ENCODE measurements around the gene KCNJ2.

Gene KCNJ2

DNA sequence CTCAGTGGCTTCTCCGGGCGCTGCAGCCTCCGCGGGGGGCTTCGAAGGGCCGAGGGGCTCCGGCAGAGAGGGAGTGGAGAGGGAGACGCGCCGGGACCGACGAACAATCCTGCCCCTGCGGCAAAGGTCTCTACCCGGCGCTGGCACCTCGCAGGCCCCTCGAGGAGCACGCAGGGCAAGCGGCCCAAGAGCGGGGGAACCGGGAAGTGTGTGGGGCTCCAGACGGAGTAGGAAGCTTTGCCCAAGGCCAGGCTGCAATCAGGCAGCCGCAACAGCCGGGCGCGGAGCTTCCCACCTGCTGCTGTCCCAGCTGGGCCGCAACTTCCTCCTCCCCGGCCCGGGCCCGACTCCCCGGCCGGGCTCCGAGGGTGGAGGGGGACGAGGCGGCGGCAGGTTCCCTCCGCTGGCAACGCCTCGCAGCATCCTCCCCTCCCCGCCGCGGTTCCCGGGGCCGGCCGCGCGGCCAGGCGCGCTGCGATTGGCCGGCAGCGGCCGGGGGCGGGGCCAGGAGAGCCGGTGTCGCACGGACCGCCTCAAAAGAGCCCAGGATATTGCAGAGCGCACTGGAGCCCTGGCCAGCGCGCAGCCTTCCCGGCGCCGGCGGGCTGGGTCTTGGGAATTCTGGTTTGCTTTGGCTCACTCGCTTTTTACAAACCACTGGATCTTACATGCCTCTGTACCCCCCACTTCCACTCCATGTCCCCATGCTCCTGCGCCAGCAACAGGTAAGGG is at the start of gene KCNJ2:
KCNJ2 (plus strand) TSS at position 556 of the 732 bp plus-strand sequence. CDS start 5,508 bp downstream, outside the sequence.
- DNase-seq: peak; percentile 60

DNA sequence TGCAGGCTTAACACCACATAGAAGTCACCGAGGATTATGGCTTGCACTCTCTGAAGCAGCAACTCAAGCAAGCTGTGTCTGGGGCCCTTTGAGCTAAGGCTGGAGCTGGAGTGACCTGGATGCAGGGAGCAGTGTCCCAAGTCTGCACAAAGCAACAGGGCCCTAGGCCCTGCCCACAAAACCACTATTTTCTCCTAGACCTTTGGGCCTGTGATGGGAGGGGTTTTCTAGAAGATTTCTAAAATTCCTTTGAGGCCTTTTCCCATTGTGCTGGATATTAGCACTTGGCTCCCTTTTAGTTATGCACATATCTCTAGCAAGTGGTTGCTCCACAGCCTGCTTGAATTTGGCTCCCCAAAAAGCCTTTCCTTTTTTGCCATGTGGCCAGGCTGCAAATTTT is 49.8 kb upstream of the KCNJ2 start:
- DNase-seq: no peak

DNA sequence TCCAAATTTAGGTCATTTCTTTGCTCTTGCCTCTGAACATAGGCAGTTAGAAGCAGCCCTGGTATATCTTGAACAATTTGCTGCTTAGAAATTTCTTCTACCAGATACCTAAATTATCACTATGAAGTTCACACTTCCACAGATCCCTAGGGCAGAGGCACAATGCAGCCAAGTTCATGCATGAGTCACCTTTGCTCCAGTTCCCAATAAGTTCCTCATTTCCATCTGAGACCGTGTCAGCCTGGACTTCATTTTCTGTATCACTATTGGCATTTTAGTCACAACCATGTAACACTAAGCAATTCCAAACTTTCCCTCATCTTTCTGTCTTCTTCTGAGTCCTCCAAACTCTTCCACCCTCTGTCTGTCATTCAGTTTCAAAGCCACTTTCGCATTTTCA is 49.3 kb upstream of the KCNJ2 start:
- DNase-seq: no peak

DNA sequence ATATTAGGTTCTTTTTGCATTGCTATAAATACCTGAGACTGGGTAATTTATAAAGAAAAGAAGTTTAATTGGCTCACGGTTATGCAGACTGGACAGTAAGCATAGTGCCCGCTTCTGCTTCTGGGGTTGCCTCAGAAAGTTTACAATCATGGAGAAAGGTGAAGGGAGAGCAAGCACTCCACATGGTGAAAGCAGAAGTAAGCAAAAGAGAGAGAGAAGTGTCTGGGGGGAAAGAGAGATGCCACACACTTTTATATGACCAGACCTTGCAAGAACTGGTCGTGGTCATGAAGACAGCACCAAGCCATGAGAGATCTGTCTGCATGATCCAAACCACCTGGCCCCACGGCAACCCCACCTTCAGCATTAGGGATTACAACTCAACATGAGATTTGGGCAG is 48.9 kb upstream of the KCNJ2 start:
- no peak for DNase-seq

DNA sequence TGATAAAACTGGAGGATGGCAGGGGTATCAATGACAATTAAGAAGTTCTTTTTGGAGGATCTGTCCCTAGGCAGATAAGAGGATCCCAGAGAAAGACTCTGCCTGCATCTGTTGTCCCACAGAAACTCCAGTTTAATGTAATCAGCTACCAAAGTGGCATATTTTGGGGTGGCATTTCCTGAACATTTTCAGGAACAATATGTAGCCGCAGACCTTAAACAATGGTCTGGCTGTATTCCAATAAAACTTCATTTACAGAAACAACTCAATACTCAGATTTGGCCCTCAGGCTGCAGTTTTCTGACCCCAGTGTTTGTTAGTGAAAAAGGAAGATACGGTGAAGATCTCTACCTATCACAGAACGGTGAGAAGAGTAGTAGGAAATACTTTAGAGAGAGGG is 48.2 kb upstream of the KCNJ2 start:
- DNase-seq: no peak

DNA sequence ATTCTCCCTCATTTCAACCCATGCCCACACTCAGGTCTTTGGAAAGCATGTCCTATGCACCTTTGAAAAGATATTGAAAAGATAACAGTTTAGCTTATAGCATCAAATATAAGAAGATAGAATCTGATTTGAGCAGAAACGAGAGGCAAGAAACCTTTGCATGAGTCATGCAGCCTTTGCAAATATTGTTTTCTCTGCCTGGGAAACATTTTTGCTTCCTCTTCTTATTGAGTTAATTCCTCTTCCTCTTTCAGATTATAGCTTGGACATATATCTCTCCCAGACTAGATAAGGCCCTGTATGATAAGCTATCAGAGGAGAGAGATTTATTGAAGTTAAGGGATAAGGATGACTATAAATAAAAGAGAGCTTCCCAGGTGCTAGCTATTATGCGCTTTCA is 46.1 kb upstream of the KCNJ2 start:
- DNase-seq: no peak

DNA sequence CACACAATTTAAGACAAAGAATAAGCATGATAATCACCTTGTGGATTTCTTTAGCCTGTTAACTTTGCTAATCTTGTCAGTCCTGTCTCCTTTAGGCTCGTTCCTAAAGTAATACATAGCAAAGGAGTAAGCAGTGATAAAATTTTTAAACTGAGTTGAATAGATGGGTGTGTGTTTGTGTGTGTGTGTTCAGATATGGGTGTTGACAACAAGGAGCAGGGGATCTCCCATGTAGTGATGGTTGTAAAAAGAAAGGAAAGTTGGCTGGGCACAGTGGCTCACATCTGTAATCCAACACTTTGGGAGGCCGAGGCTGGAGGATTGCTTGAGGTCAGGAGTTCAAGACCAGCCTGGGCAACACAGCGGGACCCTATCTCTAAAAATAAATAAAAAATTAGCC is 44.6 kb upstream of the KCNJ2 start:
- no peak for DNase-seq

DNA sequence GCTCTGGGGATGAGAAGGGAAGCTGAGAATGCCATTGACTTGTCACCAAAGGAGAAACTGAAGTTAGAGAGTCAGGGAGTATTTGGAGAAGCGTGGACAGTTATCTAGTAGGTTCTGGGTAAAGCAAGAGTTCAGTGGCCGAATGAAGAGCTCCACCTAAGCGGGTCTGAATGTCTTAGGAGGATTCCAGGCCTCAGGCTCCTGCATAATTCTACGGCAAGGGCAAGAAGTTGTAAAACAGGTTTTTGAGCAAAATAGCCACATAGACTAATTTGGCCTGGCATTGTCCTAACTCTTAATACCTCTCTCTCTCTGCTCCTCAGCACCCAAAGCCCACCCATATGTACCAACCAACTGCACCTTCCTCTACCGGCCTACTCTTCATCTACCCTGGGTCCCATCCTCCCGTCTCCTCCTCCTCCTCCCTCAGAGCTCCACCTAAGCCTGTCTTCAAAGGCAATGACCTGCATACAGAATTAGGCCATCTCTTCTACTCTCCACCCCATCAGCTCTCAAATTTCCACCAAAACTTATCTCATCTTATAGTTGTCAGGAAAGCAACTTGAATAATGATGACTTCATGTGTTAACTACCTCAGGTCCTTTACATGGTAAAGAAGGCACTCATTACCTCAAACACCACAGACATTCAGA is 42.0 kb upstream of the KCNJ2 start:
- no peak for DNase-seq

DNA sequence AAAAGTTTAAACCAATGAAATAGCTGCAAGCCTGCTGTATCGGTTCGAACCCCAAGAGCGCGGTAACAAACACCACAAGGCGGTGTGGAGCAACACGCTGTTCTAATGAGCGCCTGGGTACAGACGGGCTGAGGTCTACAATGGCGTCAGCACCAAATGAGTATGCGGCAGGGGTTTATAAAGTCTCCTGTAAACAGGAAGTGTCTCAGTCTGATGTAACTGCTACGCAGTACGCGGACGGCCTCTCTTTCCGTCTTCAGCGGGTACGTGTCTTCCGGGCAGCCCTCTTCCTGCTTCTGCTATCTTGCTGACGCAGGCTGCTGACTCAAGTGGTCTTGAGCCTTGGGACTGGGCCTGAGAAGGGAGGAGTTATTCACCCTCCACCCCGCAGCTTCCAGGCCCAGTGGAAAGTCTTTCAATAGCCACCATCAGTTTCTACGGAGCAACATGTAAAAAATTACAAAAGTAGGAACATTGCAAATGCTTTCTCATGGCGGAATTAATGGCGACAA is 40.5 kb upstream of the KCNJ2 start:
- DNase-seq: no peak

DNA sequence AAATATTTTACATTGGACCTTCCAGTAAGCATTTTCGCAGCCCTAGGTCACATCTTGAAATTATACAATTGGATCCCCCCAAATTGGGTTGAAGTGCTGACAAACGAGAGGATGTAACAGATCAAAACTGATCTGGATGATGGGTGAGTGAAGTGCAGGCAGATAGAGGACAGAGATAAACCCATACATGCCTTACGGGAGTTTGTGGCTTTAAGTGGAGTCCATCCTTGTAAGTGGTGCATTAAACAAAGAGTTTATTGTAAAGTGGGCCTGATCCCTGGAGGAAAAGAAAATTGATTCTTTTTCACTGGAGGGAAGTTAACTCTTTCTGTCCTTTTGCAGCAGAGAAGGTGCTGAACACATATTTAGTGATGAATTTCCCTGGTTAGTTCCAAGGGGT is 39.0 kb upstream of the KCNJ2 start:
- DNase-seq: no peak

DNA sequence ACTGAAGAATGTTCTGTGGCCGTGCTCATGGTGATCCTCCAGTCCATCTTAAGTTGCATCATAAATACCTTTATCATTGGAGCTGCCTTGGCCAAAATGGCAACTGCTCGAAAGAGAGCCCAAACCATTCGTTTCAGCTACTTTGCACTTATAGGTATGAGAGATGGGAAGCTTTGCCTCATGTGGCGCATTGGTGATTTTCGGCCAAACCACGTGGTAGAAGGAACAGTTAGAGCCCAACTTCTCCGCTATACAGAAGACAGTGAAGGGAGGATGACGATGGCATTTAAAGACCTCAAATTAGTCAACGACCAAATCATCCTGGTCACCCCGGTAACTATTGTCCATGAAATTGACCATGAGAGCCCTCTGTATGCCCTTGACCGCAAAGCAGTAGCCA is 36.8 kb upstream of the KCNJ2 start:
- DNase-seq: no peak

DNA sequence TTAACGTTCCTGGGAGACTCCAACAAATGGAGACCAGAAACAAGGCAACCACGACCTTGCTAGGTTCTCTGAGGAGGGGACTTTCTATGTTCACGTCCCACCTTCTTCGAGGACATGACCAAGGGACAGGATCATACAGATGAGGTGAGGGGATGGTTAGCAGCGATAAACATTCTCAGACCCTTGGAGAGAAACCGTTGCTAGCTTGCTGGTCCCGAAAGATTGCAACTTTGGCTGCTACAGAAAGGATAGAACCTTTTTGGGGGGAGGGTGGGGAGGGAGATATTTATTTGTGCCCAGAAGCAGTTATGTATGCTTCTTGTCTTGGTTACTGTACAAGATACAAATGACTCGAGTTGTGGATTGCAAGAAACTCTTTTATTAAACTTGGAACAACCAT is 35.3 kb upstream of the KCNJ2 start:
- DNase-seq: no peak

DNA sequence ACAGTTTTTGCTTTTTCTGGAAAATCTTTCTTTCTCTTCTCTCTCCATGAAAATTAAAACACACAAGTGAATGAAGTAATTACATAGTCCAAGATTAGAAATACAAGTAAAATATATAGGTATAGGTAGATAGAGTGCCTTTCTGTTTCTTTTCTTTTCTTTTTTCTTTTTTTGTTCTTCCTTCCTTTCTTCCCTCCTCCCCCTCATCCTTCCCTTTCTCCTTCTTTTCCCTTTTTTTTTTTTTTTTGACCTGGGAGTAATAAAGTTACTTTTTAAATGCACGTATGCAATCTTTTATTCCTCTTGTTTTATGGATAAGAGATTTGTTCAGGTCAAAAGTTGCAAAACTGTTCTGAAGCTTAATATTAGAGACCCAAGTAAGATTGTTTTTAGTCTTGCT is 34.6 kb upstream of the KCNJ2 start:
- no peak for DNase-seq

DNA sequence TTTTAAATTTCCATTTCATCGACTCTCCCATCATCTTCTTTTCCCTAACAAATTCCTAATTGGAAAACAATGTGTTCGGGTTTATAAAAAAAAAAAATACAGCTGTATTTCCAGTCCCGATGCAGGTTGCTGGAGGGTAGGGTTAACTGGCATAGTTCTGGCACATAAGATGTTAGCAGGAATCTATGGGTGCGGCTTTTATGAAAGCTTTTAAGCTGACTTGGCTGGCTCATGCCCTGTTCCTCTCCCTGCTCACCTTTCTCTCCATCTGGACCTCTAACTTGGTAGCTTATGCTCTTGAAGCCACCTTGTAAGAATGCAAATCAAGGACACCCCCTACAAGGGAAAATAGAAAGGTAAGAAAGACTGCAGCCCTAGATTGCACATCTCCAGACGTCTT is 33.2 kb upstream of the KCNJ2 start:
- no peak for DNase-seq

DNA sequence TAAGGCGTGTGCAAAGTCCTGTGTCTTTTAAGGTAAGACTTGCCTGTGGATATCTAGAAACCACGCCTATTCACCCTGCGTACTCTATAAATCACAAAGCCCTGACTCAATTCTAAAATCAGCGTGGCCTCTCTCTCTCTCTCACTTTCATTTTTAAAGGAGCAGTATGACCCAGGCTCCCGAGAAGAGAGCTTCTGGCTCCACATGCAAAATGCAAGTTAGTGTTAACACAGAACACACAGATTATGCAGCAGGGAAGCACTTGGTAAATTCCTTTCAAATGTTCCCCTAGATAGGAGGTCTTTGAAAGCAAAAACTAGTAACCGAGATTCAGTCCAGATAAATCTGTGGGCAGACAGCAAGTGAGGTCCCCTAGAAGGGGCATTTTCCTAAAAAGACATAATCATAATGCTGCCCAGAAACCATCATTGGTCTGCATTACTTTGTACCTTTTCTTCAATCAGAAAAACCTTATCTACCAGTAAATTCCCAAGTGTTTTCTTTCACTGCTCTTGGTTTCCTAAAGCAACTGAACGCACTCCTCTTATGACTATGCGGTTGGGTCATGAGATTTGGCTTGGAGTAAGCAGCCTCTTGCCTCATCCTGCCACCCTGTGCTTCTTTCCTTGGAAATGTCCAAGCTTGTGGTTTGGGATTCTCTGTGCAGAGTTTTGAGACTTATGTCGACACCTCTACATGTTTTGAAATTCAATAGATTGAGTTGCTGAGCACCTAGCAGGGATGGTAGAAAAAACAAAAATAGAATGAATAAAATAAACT is 31.7 kb upstream of the KCNJ2 start:
- peak; percentile 88 for DNase-seq

DNA sequence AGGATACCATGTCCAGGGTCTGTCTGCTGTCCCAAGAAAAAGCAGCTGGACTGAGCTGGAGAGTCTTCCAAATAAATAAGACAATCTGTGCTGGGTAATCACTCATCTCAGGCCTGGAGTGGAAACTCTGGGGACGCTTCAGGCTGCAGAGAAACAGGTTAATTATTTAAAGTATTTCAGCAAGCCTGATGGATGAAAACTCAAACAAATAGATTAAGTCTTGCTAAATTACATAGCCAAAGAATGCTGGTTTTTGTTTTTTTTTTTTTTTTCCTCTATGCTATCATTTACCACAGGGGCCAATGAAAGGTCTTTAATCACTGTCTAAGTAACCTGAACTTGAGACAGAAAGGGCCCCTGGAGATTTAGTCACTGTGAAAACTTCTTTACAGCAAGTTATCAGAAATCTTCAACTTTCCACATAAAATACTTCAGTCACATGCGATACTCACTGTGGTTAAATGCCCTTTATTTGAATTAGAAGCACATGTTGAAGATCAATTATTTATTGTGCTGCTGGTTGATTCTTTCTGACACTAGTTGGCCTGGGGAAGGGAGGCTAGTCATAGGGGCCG is 31.0 kb upstream of the KCNJ2 start:
- DNase-seq: no peak

DNA sequence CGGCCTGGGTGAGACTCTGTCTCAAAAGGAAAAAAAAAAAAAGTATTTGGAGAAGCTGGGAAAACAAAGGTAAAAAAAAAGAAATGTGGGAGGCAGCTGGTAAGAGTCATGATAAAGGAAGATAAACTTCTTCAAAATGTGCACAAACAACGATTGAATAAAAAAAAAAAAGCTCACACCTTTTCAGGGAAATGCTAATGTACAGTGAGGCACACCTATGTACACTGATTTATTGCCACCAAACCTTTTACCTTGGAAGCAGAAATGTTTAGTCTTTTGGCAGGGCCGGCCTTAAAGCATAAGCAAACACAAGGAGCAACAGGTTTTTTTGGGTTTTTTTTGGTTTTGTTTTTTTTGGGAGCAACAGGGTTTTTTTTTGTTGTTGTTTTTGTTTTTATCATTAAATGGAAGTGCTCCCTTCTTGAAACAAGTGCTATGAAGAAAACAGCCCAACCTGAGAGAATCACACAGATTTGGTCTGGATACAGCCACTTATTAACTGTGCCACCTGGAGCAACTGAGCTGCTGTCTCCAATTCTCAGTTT is 29.8 kb upstream of the KCNJ2 start:
- DNase-seq: no peak

DNA sequence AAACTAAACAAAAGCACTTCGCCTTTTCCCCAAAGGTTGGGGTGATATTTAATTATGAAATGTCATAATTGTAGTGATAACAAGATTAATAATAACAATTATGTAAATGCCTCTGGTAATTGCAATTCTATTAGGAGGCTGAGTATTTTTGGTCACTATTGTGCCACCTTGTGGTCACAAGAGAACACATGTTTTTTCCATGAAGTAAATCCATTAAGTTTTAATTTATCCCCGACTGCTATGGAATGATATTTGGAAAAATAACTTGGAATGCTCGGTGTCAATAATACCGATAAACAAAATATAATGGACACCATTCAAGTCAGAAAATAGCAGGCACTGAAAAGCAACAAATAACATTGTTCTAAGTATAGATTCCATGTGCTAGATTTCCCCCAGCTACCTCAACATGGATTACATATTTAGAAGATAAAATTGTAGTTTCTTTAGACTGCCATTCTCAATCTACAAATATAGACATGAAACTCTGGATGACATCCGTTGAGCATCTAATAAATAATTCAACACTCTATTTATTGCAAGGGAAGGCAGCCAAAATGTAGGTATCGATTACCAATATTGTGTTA is 25.0 kb upstream of the KCNJ2 start:
- peak; percentile 3 for DNase-seq

DNA sequence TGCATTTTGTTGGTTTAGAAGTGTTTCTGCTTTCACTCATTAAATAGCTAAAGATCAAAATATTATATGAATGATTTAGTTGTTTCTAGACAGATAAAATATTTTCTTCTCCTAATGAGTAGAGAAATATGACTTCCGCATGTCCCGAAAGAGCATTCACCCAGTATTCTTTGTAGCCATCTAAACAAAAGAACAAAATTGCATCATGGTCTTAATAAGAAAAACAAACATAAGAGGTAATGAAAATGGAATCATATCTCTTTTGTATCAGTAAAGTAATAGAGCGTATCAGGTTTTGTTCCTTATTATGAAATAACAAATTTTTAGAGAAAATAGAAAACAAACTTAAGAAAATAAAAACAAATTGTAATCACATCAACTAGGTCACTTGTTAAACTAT is 16.1 kb upstream of the KCNJ2 start:
- no peak for DNase-seq

DNA sequence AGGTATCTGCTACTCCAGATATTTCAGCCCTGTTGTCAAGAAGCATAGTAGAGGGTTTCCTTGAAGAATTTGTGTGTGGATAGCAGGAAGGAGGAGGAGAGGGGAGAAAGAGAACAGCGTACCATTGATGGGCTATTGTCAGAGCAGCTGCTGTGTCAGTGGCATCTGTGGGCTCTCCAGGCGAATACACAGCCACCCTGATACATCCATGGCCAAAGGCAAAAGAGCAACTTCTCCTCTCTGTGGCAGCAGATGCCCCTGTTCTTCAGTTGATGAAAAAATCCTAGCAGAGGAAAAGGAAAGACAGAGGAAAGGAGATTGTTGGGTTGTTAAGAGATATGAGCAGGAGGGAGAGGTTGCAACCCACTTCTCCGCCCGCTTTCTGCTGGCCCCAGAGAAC is 12.2 kb upstream of the KCNJ2 start:
- no peak for DNase-seq

DNA sequence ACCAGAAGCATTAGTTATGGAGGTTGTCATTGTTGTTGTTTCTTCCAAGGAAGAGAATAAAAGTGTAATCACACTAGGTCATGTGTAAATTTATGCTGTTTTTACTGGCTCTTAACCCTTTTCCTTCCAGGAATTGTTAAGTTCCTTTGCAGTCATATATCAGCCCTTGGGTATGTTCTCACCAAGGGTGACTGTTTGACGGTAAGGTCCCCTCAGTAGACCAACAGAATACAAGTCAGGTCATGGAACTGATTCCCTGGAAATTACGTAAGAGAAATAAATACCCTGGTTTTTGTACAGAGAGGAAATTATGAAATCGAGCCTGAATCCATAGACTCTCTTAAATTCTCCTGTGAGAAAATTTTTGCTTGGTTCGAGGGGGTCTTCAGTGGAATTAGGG is 11.2 kb upstream of the KCNJ2 start:
- no peak for DNase-seq

DNA sequence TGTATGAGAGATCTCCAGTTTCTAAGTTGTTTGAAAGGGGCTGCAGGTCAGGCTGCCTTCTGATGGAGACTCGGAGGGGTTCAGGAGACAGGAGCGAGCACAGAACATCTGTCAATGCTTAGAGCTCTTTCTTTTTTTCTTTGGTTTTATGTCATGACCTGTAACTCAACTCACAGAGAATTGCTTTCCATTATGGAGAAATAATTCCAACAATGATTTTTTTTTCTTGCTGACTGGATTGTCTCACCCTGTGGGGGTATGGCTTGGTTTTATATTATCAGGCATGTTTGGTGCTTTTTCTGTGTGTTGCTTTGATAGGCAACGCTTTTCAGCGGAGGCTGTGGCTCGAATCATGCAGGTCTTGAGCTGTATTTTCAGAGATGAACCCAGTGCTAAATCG is 10.7 kb upstream of the KCNJ2 start:
- no peak for DNase-seq

DNA sequence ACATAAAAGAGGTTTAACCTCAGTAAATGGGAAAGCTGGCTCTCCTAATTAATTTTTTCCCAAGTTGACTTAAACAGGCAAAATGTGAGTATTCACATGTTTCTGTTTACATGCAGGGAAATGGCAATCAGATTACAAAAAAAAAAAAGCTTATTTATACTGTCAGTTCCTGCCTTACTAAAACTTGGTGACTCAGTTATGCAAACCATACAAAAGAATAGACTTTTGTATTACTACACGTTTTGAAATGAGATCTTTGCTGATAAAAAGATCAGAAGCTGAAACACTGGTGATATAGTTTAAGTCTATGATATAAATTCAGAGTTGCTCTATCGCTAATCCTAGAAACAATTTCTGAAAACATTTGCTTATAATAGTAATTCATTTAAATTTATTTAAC is 9.4 kb upstream of the KCNJ2 start:
- DNase-seq: no peak
